HEK293 (cell line): Measurements from ENCODE around the gene TSR3.

Experiments
- BCL11A ChIP-seq: fragments of 450-650 bp; formaldehyde crosslinking; IDR thresholded peaks from 2 replicates; pipeline ENCODE4 v1.5.1; 2016; ENCODE audit warnings: low read depth, missing biosample characterization, missing genetic modification characterization
- BCL11B ChIP-seq: fragments of 450-650 bp; formaldehyde crosslinking; IDR thresholded peaks from 2 replicates; pipeline ENCODE4 v1.5.1; 2016; ENCODE audit warnings: low read depth, missing biosample characterization, missing genetic modification characterization
- KLF1 ChIP-seq: fragments of 450-650 bp; formaldehyde crosslinking; IDR thresholded peaks from 2 replicates; pipeline ENCODE4 v1.5.1; 2016; ENCODE audit warnings: missing biosample characterization, missing genetic modification characterization
- KLF9 ChIP-seq: fragments of 450-650 bp; formaldehyde crosslinking; IDR thresholded peaks from 2 replicates; pipeline ENCODE4 v1.5.1; 2016; ENCODE audit warnings: missing biosample characterization, missing genetic modification characterization, low read depth
- REPIN1 ChIP-seq: fragments of 450-650 bp; formaldehyde crosslinking; IDR thresholded peaks from 2 replicates; pipeline ENCODE4 v1.5.1; 2017; ENCODE audit warnings: missing biosample characterization, missing genetic modification characterization, low read depth
- SCRT2 ChIP-seq: fragments of 450-650 bp; formaldehyde crosslinking; IDR thresholded peaks from 2 replicates; pipeline ENCODE4 v1.5.1; 2016; ENCODE audit warnings: missing biosample characterization, missing genetic modification characterization
- SP2 ChIP-seq: fragments of 450-650 bp; formaldehyde crosslinking; IDR thresholded peaks from 2 replicates; pipeline ENCODE4 v1.5.1; 2016; ENCODE audit warnings: missing biosample characterization, missing genetic modification characterization
- SP3 ChIP-seq: fragments of 450-650 bp; formaldehyde crosslinking; IDR thresholded peaks from 2 replicates; pipeline ENCODE4 v1.5.1; 2016; ENCODE audit warnings: missing biosample characterization, missing genetic modification characterization
- TRIM28 ChIP-seq: IDR thresholded peaks from 2 replicates; pipeline ENCODE4 v1.6.1; 2011; ENCODE audit warnings: low read length, control low read depth, borderline replicate concordance
- YY1 ChIP-seq: fragments of 450-650 bp; formaldehyde crosslinking; IDR thresholded peaks from 2 replicates; pipeline ENCODE4 v1.5.1; 2018; ENCODE audit warnings: missing biosample characterization, missing genetic modification characterization
- YY2 ChIP-seq: fragments of 450-650 bp; formaldehyde crosslinking; IDR thresholded peaks from 2 replicates; pipeline ENCODE4 v1.5.1; 2016; ENCODE audit warnings: missing biosample characterization, missing genetic modification characterization
- ZEB2 ChIP-seq: fragments of 450-650 bp; formaldehyde crosslinking; IDR thresholded peaks from 2 replicates; pipeline ENCODE4 v1.5.1; 2016; ENCODE audit warnings: missing biosample characterization, missing genetic modification characterization
- ZFHX2 ChIP-seq: fragments of 450-650 bp; formaldehyde crosslinking; conservative IDR thresholded peaks from 2 replicates; pipeline ENCODE4 v1.5.1; 2016; ENCODE audit warnings: missing biosample characterization, missing genetic modification characterization
- ZNF155 ChIP-seq: fragments of 450-650 bp; formaldehyde crosslinking; IDR thresholded peaks from 2 replicates; pipeline ENCODE4 v1.5.1; 2016; ENCODE audit warnings: missing biosample characterization, missing genetic modification characterization
- ZNF211 ChIP-seq: fragments of 450-650 bp; formaldehyde crosslinking; IDR thresholded peaks from 2 replicates; pipeline ENCODE4 v1.5.1; 2016; ENCODE audit warnings: low read depth, missing biosample characterization, missing genetic modification characterization
- ZNF221 ChIP-seq: fragments of 450-650 bp; formaldehyde crosslinking; IDR thresholded peaks from 2 replicates; pipeline ENCODE4 v1.5.1; 2017; ENCODE audit warnings: missing biosample characterization, missing genetic modification characterization, borderline replicate concordance
- ZNF23 ChIP-seq: fragments of 450-650 bp; formaldehyde crosslinking; IDR thresholded peaks from 2 replicates; pipeline ENCODE4 v1.5.1; 2016; ENCODE audit warnings: missing biosample characterization, missing genetic modification characterization, borderline replicate concordance
- ZNF239 ChIP-seq: fragments of 450-650 bp; formaldehyde crosslinking; IDR thresholded peaks from 2 replicates; pipeline ENCODE4 v1.5.1; 2016; ENCODE audit warnings: missing biosample characterization, missing genetic modification characterization
- ZNF248 ChIP-seq: fragments of 450-650 bp; formaldehyde crosslinking; IDR thresholded peaks from 2 replicates; pipeline ENCODE4 v1.5.1; 2017; ENCODE audit warnings: missing biosample characterization, missing genetic modification characterization
- ZNF274 ChIP-seq, 2 experiments: fragments of 200-500 bp in 1 of 2; fragments of 450-650 bp in 1 of 2; sonication (Bioruptor generic) in 1 of 2; formaldehyde crosslinking in 1 of 2; IDR thresholded peaks; 2 replicates each; pipeline versions ENCODE4 v1.5.1 to v1.6.1; 2014 to 2016; ENCODE audit warnings: borderline replicate concordance in 1 of 2, inconsistent platforms in 1 of 2, low read length in 1 of 2, missing biosample characterization in 1 of 2, missing genetic modification characterization in 1 of 2
- ZNF302 ChIP-seq: fragments of 450-650 bp; formaldehyde crosslinking; IDR thresholded peaks from 2 replicates; pipeline ENCODE4 v1.5.1; 2016; ENCODE audit warnings: missing biosample characterization, missing genetic modification characterization, low read depth
- ZNF311 ChIP-seq: fragments of 450-650 bp; formaldehyde crosslinking; IDR thresholded peaks from 2 replicates; pipeline ENCODE4 v1.5.1; 2017; ENCODE audit warnings: missing biosample characterization, missing genetic modification characterization, borderline replicate concordance
- ZNF423 ChIP-seq: fragments of 450-650 bp; formaldehyde crosslinking; IDR thresholded peaks from 2 replicates; pipeline ENCODE4 v1.5.1; 2016; ENCODE audit warnings: missing biosample characterization, missing genetic modification characterization
- ZNF48 ChIP-seq: fragments of 450-650 bp; formaldehyde crosslinking; IDR thresholded peaks from 2 replicates; pipeline ENCODE4 v1.5.1; 2016; ENCODE audit warnings: missing biosample characterization, missing genetic modification characterization
- ZNF561 ChIP-seq: fragments of 450-650 bp; IDR thresholded peaks from 2 replicates; pipeline ENCODE4 v1.5.1; 2018; ENCODE audit warnings: missing biosample characterization, missing genetic modification characterization, borderline replicate concordance
- ZNF624 ChIP-seq: fragments of 450-650 bp; formaldehyde crosslinking; IDR thresholded peaks from 2 replicates; pipeline ENCODE4 v1.5.1; 2017; ENCODE audit warnings: missing biosample characterization, missing genetic modification characterization
- ZNF747 ChIP-seq: fragments of 450-650 bp; formaldehyde crosslinking; IDR thresholded peaks from 2 replicates; pipeline ENCODE4 v1.5.1; 2016; ENCODE audit warnings: missing biosample characterization, missing genetic modification characterization
- ZNF791 ChIP-seq: fragments of 450-650 bp; formaldehyde crosslinking; IDR thresholded peaks from 2 replicates; pipeline ENCODE4 v1.5.1; 2016; ENCODE audit warnings: missing biosample characterization, missing genetic modification characterization
- TF ChIP-seq, protein P1 (sequence below): fragments of 450-650 bp; formaldehyde crosslinking; IDR thresholded peaks from 2 replicates; pipeline ENCODE4 v1.5.1; 2016; ENCODE audit warnings: missing biosample characterization, missing genetic modification characterization
- TF ChIP-seq, protein P2 (sequence below): fragments of 450-650 bp; formaldehyde crosslinking; IDR thresholded peaks from 2 replicates; pipeline ENCODE4 v1.5.1; 2016; ENCODE audit warnings: missing biosample characterization, missing genetic modification characterization
- TF ChIP-seq, protein P3 (sequence below): fragments of 450-650 bp; formaldehyde crosslinking; IDR thresholded peaks from 2 replicates; pipeline ENCODE4 v1.5.1; 2016; ENCODE audit warnings: missing biosample characterization, missing genetic modification characterization
- TF ChIP-seq, protein P4 (sequence below): fragments of 450-650 bp; formaldehyde crosslinking; IDR thresholded peaks from 2 replicates; pipeline ENCODE4 v1.5.1; 2016; ENCODE audit warnings: missing biosample characterization, missing genetic modification characterization, low read depth
- TF ChIP-seq, protein P5 (sequence below): fragments of 450-650 bp; formaldehyde crosslinking; IDR thresholded peaks from 2 replicates; pipeline ENCODE4 v1.5.1; 2016; ENCODE audit warnings: missing biosample characterization, missing genetic modification characterization

Gene TSR3

DNA sequence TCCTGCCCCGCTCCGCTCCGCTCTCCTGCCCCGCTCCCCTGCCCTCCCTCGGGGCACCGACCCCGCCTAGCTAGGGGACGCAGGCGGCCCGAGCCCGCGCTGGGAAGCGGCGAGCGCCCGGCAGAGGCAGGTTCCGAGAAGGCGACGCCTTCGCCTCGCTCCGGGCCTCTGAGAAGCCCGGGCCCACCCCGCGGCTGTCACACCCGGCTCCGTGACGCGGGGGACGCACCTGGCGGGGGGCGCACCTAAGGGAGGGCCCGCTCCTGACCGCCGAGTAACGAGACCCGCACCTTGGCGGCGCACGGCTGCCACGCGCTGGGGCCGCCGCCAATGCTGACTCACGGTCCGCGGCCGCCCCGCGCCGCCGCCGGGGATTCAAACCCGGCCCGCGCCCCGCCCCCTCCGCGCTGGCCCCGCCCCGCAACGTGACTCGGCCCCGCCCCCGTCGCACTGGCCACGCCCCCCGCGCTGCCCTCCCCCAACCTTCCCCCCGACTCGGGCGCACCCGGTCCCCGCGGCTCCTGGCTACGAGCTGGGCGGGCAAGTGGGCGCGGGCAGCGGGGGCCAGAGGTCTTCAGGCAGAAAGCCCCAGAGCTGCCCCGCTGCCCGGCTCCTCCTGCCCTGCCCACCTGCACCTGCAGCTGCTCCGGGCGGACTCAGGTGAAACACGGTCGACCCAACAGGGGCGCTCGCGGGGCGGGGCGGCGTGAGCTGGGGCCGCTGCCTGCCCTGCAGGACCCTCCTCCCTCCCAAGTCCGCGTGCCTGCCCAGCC is 27.8 kb upstream of the TSR3 start (continued):
- TF ChIP-seq, protein P1, sequence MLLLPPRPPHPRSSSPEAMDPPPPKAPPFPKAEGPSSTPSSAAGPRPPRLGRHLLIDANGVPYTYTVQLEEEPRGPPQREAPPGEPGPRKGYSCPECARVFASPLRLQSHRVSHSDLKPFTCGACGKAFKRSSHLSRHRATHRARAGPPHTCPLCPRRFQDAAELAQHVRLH (tag by site-specific recombination): no peak
- no peak for TF ChIP-seq ZNF311 (tag by site-specific recombination)
- no peak for TF ChIP-seq ZNF211 (tag by site-specific recombination)
- TF ChIP-seq REPIN1 (tag by site-specific recombination): no peak
- no peak for TF ChIP-seq ZNF48 (tag by site-specific recombination)
- no peak for TF ChIP-seq ZNF302 (tag by site-specific recombination)
- TF ChIP-seq KLF9 (tag by site-specific recombination): peak; percentile 34; the same call in 1 of the 2 replicates
- peak; percentile 9; the same call in 1 of the 2 replicates for TF ChIP-seq ZFHX2 (tag by site-specific recombination)
- TF ChIP-seq, protein P2, sequence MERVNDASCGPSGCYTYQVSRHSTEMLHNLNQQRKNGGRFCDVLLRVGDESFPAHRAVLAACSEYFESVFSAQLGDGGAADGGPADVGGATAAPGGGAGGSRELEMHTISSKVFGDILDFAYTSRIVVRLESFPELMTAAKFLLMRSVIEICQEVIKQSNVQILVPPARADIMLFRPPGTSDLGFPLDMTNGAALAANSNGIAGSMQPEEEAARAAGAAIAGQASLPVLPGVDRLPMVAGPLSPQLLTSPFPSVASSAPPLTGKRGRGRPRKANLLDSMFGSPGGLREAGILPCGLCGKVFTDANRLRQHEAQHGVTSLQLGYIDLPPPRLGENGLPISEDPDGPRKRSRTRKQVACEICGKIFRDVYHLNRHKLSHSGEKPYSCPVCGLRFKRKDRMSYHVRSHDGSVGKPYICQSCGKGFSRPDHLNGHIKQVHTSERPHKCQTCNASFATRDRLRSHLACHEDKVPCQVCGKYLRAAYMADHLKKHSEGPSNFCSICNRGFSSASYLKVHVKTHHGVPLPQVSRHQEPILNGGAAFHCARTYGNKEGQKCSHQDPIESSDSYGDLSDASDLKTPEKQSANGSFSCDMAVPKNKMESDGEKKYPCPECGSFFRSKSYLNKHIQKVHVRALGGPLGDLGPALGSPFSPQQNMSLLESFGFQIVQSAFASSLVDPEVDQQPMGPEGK (tag by site-specific recombination): peak; percentile 0; the same call in 1 of the 2 replicates
- TF ChIP-seq, protein P3, sequence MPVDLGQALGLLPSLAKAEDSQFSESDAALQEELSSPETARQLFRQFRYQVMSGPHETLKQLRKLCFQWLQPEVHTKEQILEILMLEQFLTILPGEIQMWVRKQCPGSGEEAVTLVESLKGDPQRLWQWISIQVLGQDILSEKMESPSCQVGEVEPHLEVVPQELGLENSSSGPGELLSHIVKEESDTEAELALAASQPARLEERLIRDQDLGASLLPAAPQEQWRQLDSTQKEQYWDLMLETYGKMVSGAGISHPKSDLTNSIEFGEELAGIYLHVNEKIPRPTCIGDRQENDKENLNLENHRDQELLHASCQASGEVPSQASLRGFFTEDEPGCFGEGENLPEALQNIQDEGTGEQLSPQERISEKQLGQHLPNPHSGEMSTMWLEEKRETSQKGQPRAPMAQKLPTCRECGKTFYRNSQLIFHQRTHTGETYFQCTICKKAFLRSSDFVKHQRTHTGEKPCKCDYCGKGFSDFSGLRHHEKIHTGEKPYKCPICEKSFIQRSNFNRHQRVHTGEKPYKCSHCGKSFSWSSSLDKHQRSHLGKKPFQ (tag by site-specific recombination): no peak
- no peak for TF ChIP-seq YY1
- TF ChIP-seq BCL11B: 0 out of 2 replicates have a peak, but pooled peaks have one; percentile 2
- TF ChIP-seq ZNF791 (tag by site-specific recombination): no peak
- TF ChIP-seq ZNF248 (tag by site-specific recombination): no peak
- peak; percentile 43; the same call in 1 of the 2 replicates for TF ChIP-seq SP2 (tag by site-specific recombination)
- no peak for TF ChIP-seq ZNF221 (tag by site-specific recombination)
- TF ChIP-seq KLF1: peak; percentile 62
- no peak for TF ChIP-seq ZNF239 (tag by site-specific recombination)
- no peak for TF ChIP-seq ZNF747 (tag by site-specific recombination)
- TF ChIP-seq SP3 (tag by site-specific recombination): peak; percentile 67
- no peak for TF ChIP-seq ZNF23 (tag by site-specific recombination)
- no peak for TF ChIP-seq SCRT2 (tag by site-specific recombination)
- TF ChIP-seq ZNF624: no peak
- TF ChIP-seq, protein P4, sequence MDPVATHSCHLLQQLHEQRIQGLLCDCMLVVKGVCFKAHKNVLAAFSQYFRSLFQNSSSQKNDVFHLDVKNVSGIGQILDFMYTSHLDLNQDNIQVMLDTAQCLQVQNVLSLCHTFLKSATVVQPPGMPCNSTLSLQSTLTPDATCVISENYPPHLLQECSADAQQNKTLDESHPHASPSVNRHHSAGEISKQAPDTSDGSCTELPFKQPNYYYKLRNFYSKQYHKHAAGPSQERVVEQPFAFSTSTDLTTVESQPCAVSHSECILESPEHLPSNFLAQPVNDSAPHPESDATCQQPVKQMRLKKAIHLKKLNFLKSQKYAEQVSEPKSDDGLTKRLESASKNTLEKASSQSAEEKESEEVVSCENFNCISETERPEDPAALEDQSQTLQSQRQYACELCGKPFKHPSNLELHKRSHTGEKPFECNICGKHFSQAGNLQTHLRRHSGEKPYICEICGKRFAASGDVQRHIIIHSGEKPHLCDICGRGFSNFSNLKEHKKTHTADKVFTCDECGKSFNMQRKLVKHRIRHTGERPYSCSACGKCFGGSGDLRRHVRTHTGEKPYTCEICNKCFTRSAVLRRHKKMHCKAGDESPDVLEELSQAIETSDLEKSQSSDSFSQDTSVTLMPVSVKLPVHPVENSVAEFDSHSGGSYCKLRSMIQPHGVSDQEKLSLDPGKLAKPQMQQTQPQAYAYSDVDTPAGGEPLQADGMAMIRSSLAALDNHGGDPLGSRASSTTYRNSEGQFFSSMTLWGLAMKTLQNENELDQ (tag by site-specific recombination): no peak
- TF ChIP-seq ZNF274 (IDR thresholded peaks at IDR 0.05; ENCODE audit: low read length): no peak
- no peak for TF ChIP-seq ZNF274 (tag by site-specific recombination; IDR thresholded peaks at IDR 0.05; ENCODE audit: borderline replicate concordance)
- no peak; the same call in 1 of the 2 replicates for TF ChIP-seq YY2 (tag by site-specific recombination)
- TF ChIP-seq, protein P5, sequence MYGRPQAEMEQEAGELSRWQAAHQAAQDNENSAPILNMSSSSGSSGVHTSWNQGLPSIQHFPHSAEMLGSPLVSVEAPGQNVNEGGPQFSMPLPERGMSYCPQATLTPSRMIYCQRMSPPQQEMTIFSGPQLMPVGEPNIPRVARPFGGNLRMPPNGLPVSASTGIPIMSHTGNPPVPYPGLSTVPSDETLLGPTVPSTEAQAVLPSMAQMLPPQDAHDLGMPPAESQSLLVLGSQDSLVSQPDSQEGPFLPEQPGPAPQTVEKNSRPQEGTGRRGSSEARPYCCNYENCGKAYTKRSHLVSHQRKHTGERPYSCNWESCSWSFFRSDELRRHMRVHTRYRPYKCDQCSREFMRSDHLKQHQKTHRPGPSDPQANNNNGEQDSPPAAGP (tag by site-specific recombination): peak; percentile 69
- TF ChIP-seq ZEB2 (tag by site-specific recombination): peak; percentile 15; the same call in 1 of the 2 replicates
- TF ChIP-seq TRIM28: no peak
- TF ChIP-seq BCL11A (tag by site-specific recombination): no peak
- TF ChIP-seq ZNF155 (tag by site-specific recombination): no peak
- peak; percentile 35; the same call in 1 of the 2 replicates for TF ChIP-seq ZNF561
- no peak for TF ChIP-seq ZNF423 (tag by site-specific recombination)
